Effector CD8-positive, alpha-beta T cell (primary cell): ENCODE measurements around the gene MYH7.
"Not testable (repeated sequence)": the region's sequence is repeated elsewhere in the genome, so short reads cannot be mapped to it uniquely, and the experiment has no call there.

ENCODE experiments used
- DNase-seq: peaks from one replicate; lab custom pipeline; 2025; lab: John Stamatoyannopoulos, UW

MYH7 gene

GRCh38 chr14:23406725-23407355 is 28.6 kb downstream of the MYH7 start:
- DNase-seq, result no peak

- no peak for DNase-seq
Observed at GRCh38 chr14:23406244-23406643, 29.2 kb downstream of the MYH7 start.

GRCh38 chr14:23405516-23406025 is 29.9 kb downstream of the MYH7 start:
- DNase-seq, result no peak

GRCh38 chr14:23405096-23405495 is 30.4 kb downstream of the MYH7 start:
- no peak for DNase-seq

- DNase-seq, result no peak
Observed at GRCh38 chr14:23404331-23404900, 31.0 kb downstream of the MYH7 start.

- no peak for DNase-seq
Observed at GRCh38 chr14:23403908-23404307, 31.6 kb downstream of the MYH7 start.

- DNase-seq, result no peak
Observed at GRCh38 chr14:23403139-23403438, 32.4 kb downstream of the MYH7 start.

- no peak for DNase-seq
Observed at GRCh38 chr14:23402296-23403138, 32.9 kb downstream of the MYH7 start.

GRCh38 chr14:23401291-23401690 is 34.2 kb downstream of the MYH7 start:
- DNase-seq, result no peak

GRCh38 chr14:23400496-23401149 is 34.8 kb downstream of the MYH7 start:
- not testable (repeated sequence) for DNase-seq

GRCh38 chr14:23399591-23399990 is 35.9 kb downstream of the MYH7 start:
- no peak for DNase-seq

GRCh38 chr14:23399136-23399535 is 36.3 kb downstream of the MYH7 start:
- no peak for DNase-seq

- DNase-seq, result no peak
Observed at GRCh38 chr14:23398348-23398747, 37.1 kb downstream of the MYH7 start.

GRCh38 chr14:23396781-23397407 is 38.6 kb downstream of the MYH7 start:
- no peak for DNase-seq

GRCh38 chr14:23396126-23396525 is 39.3 kb downstream of the MYH7 start:
- no peak for DNase-seq

- DNase-seq, result no peak
Observed at GRCh38 chr14:23392613-23393012, 42.8 kb downstream of the MYH7 start.

GRCh38 chr14:23389871-23390270 is 45.6 kb downstream of the MYH7 start:
- DNase-seq, result not testable (repeated sequence)

GRCh38 chr14:23389396-23389795 is 46.1 kb downstream of the MYH7 start:
- DNase-seq, result no peak

- DNase-seq, result no peak
Observed at GRCh38 chr14:23388996-23389395, 46.5 kb downstream of the MYH7 start.

- DNase-seq, result no peak
Observed at GRCh38 chr14:23387916-23388882, 47.3 kb downstream of the MYH7 start.

GRCh38 chr14:23386999-23387398 is 48.5 kb downstream of the MYH7 start:
- DNase-seq, result no peak
